BJ (cell line): ENCODE results near the gene ALKBH7. TPM values are rescaled to one million over a fixed set of nuclear protein-coding genes. Genes with fewer than 3 reads are reported as not detected.

Experiments used
- CTCF ChIA-PET: fragments of 350-600 bp; formaldehyde crosslinking; extraction: SDS; loops from one replicate; lab custom pipeline; 2021; ENCODE audit warnings: antibody characterized with exemption, inconsistent platforms; lab: Yijun Ruan, JAX
- POLR2A ChIA-PET: fragments of 300-600 bp; sonication (Branson Sonifier 250); formaldehyde crosslinking; extraction: SDS; loops from one replicate; lab custom pipeline; 2021; ENCODE audit warnings: antibody characterized with exemption; lab: Charles Lee
- DNase-seq: peaks from one replicate; pipeline ENCODE4 v3.0.0-alpha.2; 2011; ENCODE audit warnings: low read depth
- H3K27me3 ChIP-seq: 2 replicates; pipeline ENCODE4 v1.6.0; 2011; ENCODE audit warnings: low read length; ENCODE audit not compliant: control insufficient read depth, insufficient read depth
- H3K36me3 ChIP-seq: 2 replicates; pipeline ENCODE4 v1.5.1; 2011; ENCODE audit warnings: low read length; ENCODE audit not compliant: control insufficient read depth, insufficient read depth
- H3K4me3 ChIP-seq: 2 replicates; pipeline ENCODE4 v1.5.1; 2011; ENCODE audit warnings: low read depth, mild to moderate bottlenecking, control low read depth, low read length
- CTCF ChIP-seq: IDR thresholded peaks from 2 replicates; pipeline ENCODE4 v1.5.1; 2011; ENCODE audit warnings: low read depth, mild to moderate bottlenecking, control low read depth, inconsistent platforms, low read length, moderate library complexity; ENCODE audit not compliant: insufficient read depth
- polyA minus RNA-seq: library from RNA; depleted of rRNA, polyadenylated mRNA; stranded (reverse); fragments of >200 nt; gene quantifications from 2 replicates; pipeline ENCODE4 v1.2.3, GENCODE V29; 2011; rRNA and poly(A)+ RNA removed
- polyA plus RNA-seq: library from polyadenylated mRNA; depleted of rRNA; stranded (reverse); fragments of >200 nt; gene quantifications from 2 replicates; pipeline ENCODE4 v1.2.3, GENCODE V29; 2011; rRNA removed

Gene ALKBH7
- 29.2 and 40.9 TPM in 2 replicates for polyA plus RNA-seq
- polyA minus RNA-seq, result 8.6 and 10.9 TPM in 2 replicates

- H3K4me3 ChIP-seq, result peak within 1 kb of the TSS; percentile 97
- H3K27me3 ChIP-seq, result no peaks in the 10 kb centered on the region
- peak; percentile 97 for DNase-seq
- POLR2A ChIA-PET, result interaction anchor here (0.7 to 0.8 kb wide), 2 partner anchors 11 to 52 kb away, joined by 3 to 6 read pairs; partner anchors contain the start of gene CLPP
- CTCF ChIA-PET, result no interaction called here
- TF ChIP-seq CTCF, result no peak
- H3K36me3 ChIP-seq, result peaks cover 8% of the 10 kb centered on the region
These were observed at the start of gene ALKBH7 for GRCh38 chr19:6372594-6373095. Gene ALKBH7, plus strand, starts transcription at chr19:6372794. Its CDS starts 27 bp downstream, at chr19:6372821.

- Histone ChIP-seq H3K4me3 (no peak overlapping the region), H3K27me3 (peaks cover 2% of the 10 kb centered on the region), H3K36me3 (no peaks in the 10 kb centered on the region)
- POLR2A ChIA-PET, result no interaction called here
- DNase-seq, result no peak
- no peak for TF ChIP-seq CTCF
- CTCF ChIA-PET, result no interaction called here
These were observed 47.8 kb upstream of the ALKBH7 start for GRCh38 chr19:6324757-6325156.

GRCh38 chr19:6325614-6326013 is 47.0 kb upstream of the ALKBH7 start:
- ChIA-PET POLR2A (interaction anchor here (0.6 kb wide), 1 partner anchor 21 kb away, joined by 4 read pairs; no protein-coding TSS in a partner anchor), CTCF (interaction anchor here (0.7 kb wide), 1 partner anchor 107 kb away, joined by 3 read pairs; no protein-coding TSS in a partner anchor)
- TF ChIP-seq CTCF, result no peak
- peaks cover 2% of the 10 kb centered on the region for H3K27me3 ChIP-seq
- no peak overlapping the region for H3K4me3 ChIP-seq
- no peak for DNase-seq
- H3K36me3 ChIP-seq, result no peaks in the 10 kb centered on the region

- Histone ChIP-seq H3K36me3 (no peaks in the 10 kb centered on the region), H3K27me3 (peaks cover 3% of the 10 kb centered on the region), H3K4me3 (no peak overlapping the region)
- ChIA-PET POLR2A (no interaction called here), CTCF (no interaction called here)
- DNase-seq, result no peak
- no peak for TF ChIP-seq CTCF
These were observed 45.8 kb upstream of the ALKBH7 start for GRCh38 chr19:6326815-6327214.

DNA sequence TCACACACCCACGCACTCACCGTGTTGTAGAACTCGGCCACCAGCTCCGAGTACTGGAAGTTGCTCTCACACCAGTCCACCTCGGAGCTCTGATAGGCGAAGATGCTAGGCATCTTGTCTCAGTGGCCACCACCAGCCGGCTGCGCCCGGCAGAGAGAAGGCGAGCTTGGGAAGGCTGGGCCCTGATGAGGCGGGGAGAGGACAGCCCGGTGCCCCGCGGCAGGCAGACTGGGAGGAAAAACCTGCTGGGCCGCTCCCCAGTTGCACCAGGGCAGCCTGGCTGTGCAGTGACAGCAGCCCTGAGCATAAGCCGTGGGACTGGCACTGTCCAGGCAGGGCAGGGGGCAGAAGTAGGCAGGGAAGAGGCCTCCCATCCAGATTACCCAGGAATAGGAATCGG is 39.2 kb upstream of the ALKBH7 start, which contains the start of gene ACER1:
ACER1 (minus strand) TSS at position 174 of the 400 bp plus-strand sequence; CDS start at position 113, 61 bp downstream.
- H3K27me3 ChIP-seq, result 0 out of 2 replicates have a peak, but pooled peaks cover 1% of the 10 kb centered on the region
- H3K36me3 ChIP-seq, result no peaks in the 10 kb centered on the region
- POLR2A ChIA-PET, result no interaction called here
- no peak for DNase-seq
- TF ChIP-seq CTCF, result no peak
- no peak within 1 kb of the TSS for H3K4me3 ChIP-seq
- CTCF ChIA-PET, result interaction anchor here (1.1 to 1.9 kb wide), 2 partner anchors 8 to 115 kb away, joined by 3 to 6 read pairs; no protein-coding TSS in a partner anchor
